EL (cell line): ENCODE results near the gene SUGT1.

ENCODE experiments used
- DNase-seq: peaks from one replicate; pipeline ENCODE4 v3.0.0-alpha.2; 2016

The SUGT1 gene

GRCh38 chr13:52739468-52740071 lies 86.9 kb downstream of the SUGT1 start, which contains the start of gene CNMD:
Gene CNMD (minus strand): TSS chr13:52739820. CDS start chr13:52739701, 119 bp downstream.
- no peak for DNase-seq

DNA sequence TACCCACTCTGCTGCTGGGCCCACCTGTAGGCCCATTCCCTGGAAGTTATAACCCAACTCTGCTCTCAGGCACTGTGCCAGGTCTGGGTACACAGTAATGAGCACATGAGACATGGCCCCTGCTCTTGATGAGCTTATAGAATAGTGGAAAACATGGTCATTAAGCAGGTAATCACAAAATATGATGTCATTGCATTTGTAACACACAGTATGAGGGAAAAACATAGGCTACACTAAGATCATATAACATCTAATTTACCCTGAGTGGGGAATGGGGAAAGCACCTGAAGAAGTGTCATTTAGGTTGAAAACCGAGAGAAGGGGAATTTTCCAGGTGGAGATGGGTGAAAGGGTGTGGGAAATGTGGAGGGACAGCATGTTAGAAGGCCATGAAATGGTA lies 90.9 kb downstream of the SUGT1 start:
- DNase-seq: no peak

- DNase-seq: no peak
Measured at GRCh38 chr13:52743988-52744387, 91.4 kb downstream of the SUGT1 start.

GRCh38 chr13:52744842-52745375 lies 92.3 kb downstream of the SUGT1 start:
- DNase-seq: no peak

- DNase-seq: no peak
Measured at GRCh38 chr13:52746141-52746540, 93.5 kb downstream of the SUGT1 start.

GRCh38 chr13:52749419-52749818 lies 96.8 kb downstream of the SUGT1 start:
- no peak for DNase-seq
